SK-N-MC (cell line): Measurements from ENCODE around the gene IL11.

Source experiments
- DNase-seq: peaks from one replicate; pipeline ENCODE4 v3.0.0-alpha.2; 2011; ENCODE audit warnings: low read depth, low spot score
- H3K27ac ChIP-seq: fragments of 200-600 bp; sonication (generic); 2 replicates; pipeline ENCODE4 v1.5.1; 2016; ENCODE audit warnings: mixed run types
- H3K36me3 ChIP-seq: fragments of 200-600 bp; sonication (generic); 2 replicates; pipeline ENCODE4 v1.6.1; 2017; ENCODE audit warnings: antibody characterized with exemption, low read length, mixed read lengths; ENCODE audit not compliant: insufficient read depth
- H3K4me3 ChIP-seq: fragments of 200-600 bp; sonication (generic); 2 replicates; pipeline ENCODE4 v1.5.1; 2016
- H3K9ac ChIP-seq: fragments of 200-600 bp; sonication (generic); 2 replicates; pipeline ENCODE4 v1.8.0; 2017; ENCODE audit warnings: mixed run types, mixed read lengths; ENCODE audit not compliant: insufficient read length
- H3K9me3 ChIP-seq: fragments of 200-600 bp; sonication (generic); 2 replicates; pipeline ENCODE4 v1.6.1; 2017; ENCODE audit warnings: low read depth, mild to moderate bottlenecking, antibody characterized with exemption, low read length, moderate library complexity, mixed read lengths
- EZH2 ChIP-seq: fragments of 200-600 bp; sonication (generic); IDR thresholded peaks from one replicate; pipeline ENCODE4 v1.6.1; 2017; ENCODE audit warnings: antibody characterized with exemption
- FOXP2 ChIP-seq: optimal IDR thresholded peaks from 2 replicates; pipeline ENCODE3; 2011; ENCODE audit warnings: mild to moderate bottlenecking, moderate library complexity; ENCODE audit not compliant: insufficient read depth; ENCODE audit errors: extremely low read length, control extremely low read depth
- POLR2AphosphoS5 ChIP-seq: IDR thresholded peaks from 2 replicates; pipeline ENCODE4 v1.6.1; 2012; ENCODE audit warnings: mild to moderate bottlenecking, low read depth, low read length, borderline replicate concordance

Gene IL11

DNA sequence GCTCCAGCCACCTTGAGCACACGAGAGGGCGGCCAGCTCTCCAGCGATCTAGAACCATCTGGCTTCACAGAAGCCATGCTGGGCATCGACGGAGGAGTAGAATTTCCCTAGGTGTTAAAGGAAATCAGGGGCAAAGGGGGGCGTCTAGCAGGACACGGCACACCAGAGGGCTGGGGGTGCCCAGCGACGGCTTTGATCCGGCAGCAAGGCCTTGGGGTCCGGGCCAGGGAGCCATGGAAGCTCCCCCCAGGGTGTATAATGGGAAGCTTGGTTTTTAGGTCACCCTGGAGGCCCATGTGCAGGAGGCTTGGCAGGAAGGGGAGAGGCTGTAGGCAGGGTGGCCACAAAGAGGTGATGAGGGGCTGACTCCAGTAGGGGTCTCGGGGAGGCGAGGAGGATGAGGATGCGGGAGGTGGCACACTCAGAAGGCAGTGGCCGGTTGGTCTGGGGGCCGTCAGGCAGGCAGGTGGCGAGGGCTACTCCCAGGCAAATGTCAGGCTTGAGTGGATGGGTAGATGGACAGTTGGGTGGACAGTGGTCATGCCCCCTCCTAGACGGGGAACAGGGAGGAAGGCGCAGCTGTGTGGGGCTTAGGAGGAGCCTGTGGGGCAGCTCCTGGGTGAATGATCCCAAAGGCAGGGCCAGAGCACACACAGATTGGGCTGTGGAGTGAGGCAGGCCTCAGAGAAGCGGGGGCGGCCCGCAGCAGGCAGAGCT, 25.0 kb downstream of the IL11 start:
- TF ChIP-seq POLR2AphosphoS5 (no peak), EZH2 (no peak), FOXP2 (no peak)
- no peak for DNase-seq
- H3K27ac ChIP-seq: no peak overlapping the region
- no peak overlapping the region for H3K9ac ChIP-seq
- no peak overlapping the region for H3K4me3 ChIP-seq
- H3K36me3 ChIP-seq: no peaks in the 10 kb centered on the region; the same call in 1 of the 2 replicates
- H3K9me3 ChIP-seq: no peaks in the 10 kb centered on the region

- no peak for DNase-seq
- H3K9ac ChIP-seq: no peak overlapping the region
Measured at GRCh38 chr19:55344444-55344843, 25.8 kb downstream of the IL11 start.

DNA sequence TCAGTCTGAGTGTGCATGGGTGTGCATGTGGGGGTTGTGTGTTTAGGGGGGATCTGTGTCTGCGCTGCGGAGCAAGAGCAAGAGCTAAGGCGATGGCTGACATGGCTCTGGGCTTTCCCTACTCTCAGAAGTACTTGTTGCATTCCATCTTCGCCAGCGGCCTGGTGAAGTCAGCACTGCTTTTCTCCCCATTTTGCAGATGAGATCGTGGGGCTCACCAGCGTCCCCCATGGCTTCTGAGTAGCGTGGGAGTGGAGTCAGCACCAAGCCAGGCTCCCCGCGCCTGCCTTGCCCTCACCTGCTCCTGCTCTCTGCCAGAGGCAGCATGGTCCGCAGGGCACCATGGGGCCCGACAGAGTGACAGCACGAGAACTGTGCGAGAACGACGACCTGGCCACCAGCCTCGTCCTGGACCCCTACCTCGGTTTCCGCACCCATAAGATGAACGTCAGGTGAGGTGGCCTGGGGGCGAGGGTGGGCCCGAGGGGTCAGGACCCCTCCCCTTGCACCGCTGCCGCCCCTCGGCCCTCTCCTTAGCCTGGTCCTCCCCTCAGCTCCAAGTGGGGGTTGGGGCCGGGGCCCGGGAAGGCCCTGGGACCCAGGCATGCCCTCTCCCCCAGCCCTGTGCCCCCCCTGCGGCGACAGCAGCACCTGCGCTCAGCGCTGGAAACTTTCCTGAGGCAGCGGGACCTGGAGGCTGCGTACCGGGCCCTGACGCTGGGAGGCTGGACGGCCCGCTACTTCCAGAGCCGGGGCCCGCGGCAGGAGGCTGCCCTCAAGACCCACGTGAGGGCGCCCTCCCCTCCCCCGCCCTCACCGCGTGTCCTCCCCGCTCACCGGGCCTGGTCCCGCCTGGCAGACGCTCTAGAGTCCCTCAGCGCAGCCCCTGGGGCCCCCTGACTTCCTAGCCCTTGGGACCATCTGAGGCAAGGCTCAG, 28.4 kb downstream of the IL11 start:
- DNase-seq: no peak
- no peak overlapping the region for H3K9ac ChIP-seq
- TF ChIP-seq FOXP2: no peak
- TF ChIP-seq EZH2: no peak
- no peak for TF ChIP-seq POLR2AphosphoS5
- no peaks in the 10 kb centered on the region for H3K9me3 ChIP-seq
- no peak overlapping the region for H3K27ac ChIP-seq
- no peaks in the 10 kb centered on the region; the same call in 1 of the 2 replicates for H3K36me3 ChIP-seq
- peak overlapping the region; percentile 81 for H3K4me3 ChIP-seq

More at GRCh38 chr19:55344444-55344843, 25.8 kb downstream of the IL11 start:
- H3K9me3 ChIP-seq: no peaks in the 10 kb centered on the region
- TF ChIP-seq EZH2: no peak
- TF ChIP-seq FOXP2: no peak
- no peak for TF ChIP-seq POLR2AphosphoS5
- no peak overlapping the region for H3K27ac ChIP-seq
- H3K36me3 ChIP-seq: no peaks in the 10 kb centered on the region; the same call in 1 of the 2 replicates
- H3K4me3 ChIP-seq: no peak overlapping the region

GRCh38 chr19:55341171-55341588, 29.1 kb downstream of the IL11 start:
- Histone ChIP-seq H3K36me3 (no peaks in the 10 kb centered on the region; the same call in 1 of the 2 replicates), H3K27ac (no peak overlapping the region), H3K9ac (peak overlapping the region; percentile 86), H3K9me3 (no peaks in the 10 kb centered on the region), H3K4me3 (peak overlapping the region; percentile 81)
- TF ChIP-seq POLR2AphosphoS5 (no peak; the same call in 1 of the 2 replicates), EZH2 (no peak), FOXP2 (no peak)
- no peak for DNase-seq

DNA sequence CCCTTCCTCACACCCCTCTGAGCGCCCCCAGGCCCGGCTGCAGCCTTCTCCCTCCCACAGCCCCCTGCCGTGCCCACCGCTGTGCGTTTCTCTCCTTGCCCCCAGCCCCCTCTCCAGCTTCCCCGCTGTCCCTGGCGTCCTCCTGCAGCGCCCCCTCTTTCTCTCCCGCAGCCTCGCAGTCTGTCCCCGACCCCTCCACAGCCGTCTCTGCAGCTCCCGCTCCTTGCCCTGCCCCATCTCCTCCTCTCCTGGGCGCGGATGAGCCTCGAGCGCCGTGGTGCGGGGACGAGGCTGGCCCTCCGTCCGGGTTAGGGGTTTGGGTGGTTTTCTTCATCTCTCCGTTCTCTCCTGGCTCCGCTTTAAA, 29.5 kb downstream of the IL11 start:
- Histone ChIP-seq H3K9ac (peak overlapping the region; percentile 86), H3K27ac (no peak overlapping the region), H3K4me3 (peak overlapping the region; percentile 81), H3K9me3 (no peaks in the 10 kb centered on the region), H3K36me3 (no peaks in the 10 kb centered on the region; the same call in 1 of the 2 replicates)
- no peak for TF ChIP-seq FOXP2
- DNase-seq: no peak

DNA sequence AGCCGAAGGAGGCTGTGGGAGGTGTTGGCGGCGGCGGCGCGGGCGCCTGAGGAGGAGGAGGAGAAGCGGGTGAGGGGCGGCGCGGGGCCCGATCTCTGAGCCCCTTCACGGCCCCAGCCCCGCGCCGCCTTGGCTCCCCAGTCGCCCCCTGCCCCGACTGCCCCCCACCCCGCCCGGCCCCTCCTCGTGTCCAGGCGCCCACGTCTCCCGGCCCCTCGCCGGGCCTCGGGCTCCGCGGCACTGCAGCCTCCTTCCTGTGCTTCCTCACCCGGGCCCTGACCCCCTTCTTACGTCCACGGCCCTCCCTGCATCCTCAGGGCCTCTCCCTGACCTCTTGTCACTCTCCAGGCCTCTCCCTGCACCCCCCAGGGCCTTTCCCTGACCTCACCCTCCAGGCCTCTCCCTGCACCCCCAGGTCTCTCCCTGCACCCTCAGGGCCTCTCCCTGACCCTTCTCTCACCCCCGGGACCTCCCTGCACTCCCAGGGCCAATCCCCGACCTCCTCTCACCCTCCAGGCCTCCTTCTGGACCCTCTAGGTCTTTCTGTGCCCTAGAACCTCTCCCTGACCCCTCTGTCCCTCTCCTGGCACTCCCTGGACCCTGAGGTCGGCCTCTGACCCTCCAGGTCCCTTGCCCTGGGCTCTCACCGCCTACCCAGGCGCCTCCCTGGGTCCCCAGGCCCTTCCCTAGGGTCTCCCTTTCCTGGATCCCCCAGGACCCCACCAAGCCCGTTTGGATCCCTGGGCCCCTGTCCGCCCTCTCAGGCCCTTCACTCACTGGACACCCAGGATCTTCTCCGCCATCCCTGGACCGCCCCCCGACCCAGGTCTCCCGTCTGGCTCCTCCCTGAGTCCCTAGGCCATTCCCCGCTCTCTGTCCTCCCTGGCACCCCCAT, 30.1 kb downstream of the IL11 start:
- Histone ChIP-seq H3K9ac (peak overlapping the region; percentile 86), H3K4me3 (peak overlapping the region; percentile 81), H3K9me3 (no peaks in the 10 kb centered on the region), H3K27ac (peak overlapping the region; percentile 65), H3K36me3 (no peaks in the 10 kb centered on the region; the same call in 1 of the 2 replicates)
- DNase-seq: no peak
- TF ChIP-seq EZH2: no peak
- peak; percentile 76 for TF ChIP-seq POLR2AphosphoS5

- Histone ChIP-seq H3K36me3 (no peaks in the 10 kb centered on the region; the same call in 1 of the 2 replicates), H3K9ac (peak within 1 kb of the TSS; percentile 86), H3K4me3 (peak within 1 kb of the TSS; percentile 85), H3K9me3 (no peaks in the 10 kb centered on the region), H3K27ac (peak within 1 kb of the TSS; percentile 78)
- TF ChIP-seq POLR2AphosphoS5: peak; percentile 44
- peak; percentile 47 for TF ChIP-seq FOXP2
- no peak for TF ChIP-seq EZH2
- peak; percentile 100 for DNase-seq
Measured at GRCh38 chr19:55339105-55339888, 31.0 kb downstream of the IL11 start, which contains the start of gene KMT5C. TSS of gene KMT5C (plus strand) at chr19:55339876. CDS start at chr19:55341937, 2,061 bp downstream.
